ENCODE measurements around the gene PLTP. TPM values are rescaled to one million over a fixed set of nuclear protein-coding genes. Genes with fewer than 3 reads are reported as not detected.

The PLTP gene
- total and polyA plus RNA-seq, 2 donors (not counting 3 experiments of a cell fraction or from before 2014, with no cell fraction given), result 62.1 to 118 TPM

DNA sequence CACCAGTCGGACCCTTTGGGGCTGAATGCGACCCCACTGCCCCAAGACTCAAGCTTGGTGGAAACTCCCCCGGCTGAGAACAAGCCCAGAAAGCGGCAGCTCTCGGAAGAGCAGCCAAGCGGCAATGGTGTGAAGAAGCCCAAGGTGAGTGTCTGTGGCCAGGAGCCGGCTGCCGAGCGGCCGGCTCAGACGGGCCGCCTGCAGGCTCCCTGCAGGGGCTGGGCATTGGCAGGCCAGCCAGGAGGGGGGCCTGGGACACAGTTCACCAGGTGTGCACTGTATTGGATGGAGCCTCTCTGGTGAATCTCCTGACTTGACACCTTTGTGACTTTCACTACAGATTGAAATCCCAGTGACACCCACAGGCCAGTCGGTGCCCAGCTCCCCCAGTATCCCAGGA, 28.5 kb upstream of the PLTP start:
- H3K27me3 ChIP-seq (ENCODE audit: control insufficient read depth in 2 of 2, insufficient read depth in 2 of 2, low read length in 2 of 2), result no peaks in the 10 kb centered on the region
- no peaks in the 10 kb centered on the region for H4K20me1 ChIP-seq (replicated peaks; ENCODE audit: control insufficient read depth, extremely low read depth, insufficient read depth, low read length)
- intact Hi-C loops (cut with micrococcal nuclease) (no loop called here), dilution Hi-C loops (cut with MboI; ENCODE audit: extremely low pct_ligation_motif_present, low sequenced_read_pairs) (no loop called here)
- no peak overlapping the region for H3K27ac ChIP-seq (ENCODE audit: insufficient read depth, low read depth, low read length)
- H3K9me1 ChIP-seq (replicated peaks; ENCODE audit: control insufficient read depth, extremely low read depth, insufficient read depth, low read length), result no peaks in the 10 kb centered on the region
- peaks cover 5% of the 10 kb centered on the region for H3K4me1 ChIP-seq (ENCODE audit: control insufficient read depth, extremely low read depth, insufficient read depth, low read length)
- H3K9ac ChIP-seq (replicated peaks; ENCODE audit: extremely low read depth, insufficient read depth, low read length), result no peak overlapping the region
- H3K9me3 ChIP-seq (replicated peaks; ENCODE audit: control insufficient read depth, insufficient read depth, low read length), result no peaks in the 10 kb centered on the region
- no peak overlapping the region for H2AFZ ChIP-seq (ENCODE audit: low read depth, low read length)
- DNase-seq (ENCODE audit: low read depth, low spot score) (no peak), FAIRE-seq (no peak)
- no TSS peak for BruUV-seq (replicated peaks)
- no peak for TF ChIP-seq MYC (IDR thresholded peaks at IDR 0.05; ENCODE audit: low read depth, low read length)
- no peak for TF ChIP-seq JUN (IDR thresholded peaks at IDR 0.05; ENCODE audit: borderline replicate concordance, insufficient read depth, insufficient read length, low read depth)
- ChIA-PET CTCF (interaction anchor here (0.8 to 0.9 kb wide), 2 partner anchors 21 to 30 kb away, joined by 3 read pairs; no protein-coding TSS in a partner anchor), POLR2A (no interaction called here)
- H3K36me3 ChIP-seq (ENCODE audit: control insufficient read depth in 2 of 2, extremely low read depth in 1 of 2, insufficient read depth in 2 of 2, low read length in 2 of 2), result peaks cover 19 to 58% of the 10 kb centered on the region in 2 experiments
- no peak overlapping the region for H3K4me3 ChIP-seq (replicated peaks in 1 of 3; ENCODE audit: insufficient read depth in 1 of 3, low read depth in 1 of 3, low read length in 3 of 3)
- H3K79me2 ChIP-seq (ENCODE audit: control insufficient read depth, insufficient read depth, low read length), result peaks cover 11% of the 10 kb centered on the region
- no peak overlapping the region for H3K4me2 ChIP-seq (ENCODE audit: insufficient read depth, low read length)

- Histone ChIP-seq H3K27ac (ENCODE audit: insufficient read depth, low read depth, low read length) (no peak overlapping the region), H3K27me3 (ENCODE audit: control insufficient read depth in 2 of 2, insufficient read depth in 2 of 2, low read length in 2 of 2) (no peaks in the 10 kb centered on the region), H3K9ac (replicated peaks; ENCODE audit: extremely low read depth, insufficient read depth, low read length) (no peak overlapping the region), H3K9me1 (replicated peaks; ENCODE audit: control insufficient read depth, extremely low read depth, insufficient read depth, low read length) (no peaks in the 10 kb centered on the region), H3K4me2 (ENCODE audit: insufficient read depth, low read length) (no peak overlapping the region), H2AFZ (ENCODE audit: low read depth, low read length) (no peak overlapping the region), H3K4me3 (replicated peaks in 1 of 3; ENCODE audit: insufficient read depth in 1 of 3, low read depth in 1 of 3, low read length in 3 of 3) (no peak overlapping the region), H3K36me3 (ENCODE audit: control insufficient read depth in 2 of 2, extremely low read depth in 1 of 2, insufficient read depth in 2 of 2, low read length in 2 of 2) (peaks cover 17 to 53% of the 10 kb centered on the region in 2 experiments), H3K9me3 (replicated peaks; ENCODE audit: control insufficient read depth, insufficient read depth, low read length) (no peaks in the 10 kb centered on the region), H3K4me1 (ENCODE audit: control insufficient read depth, extremely low read depth, insufficient read depth, low read length) (peaks cover 5% of the 10 kb centered on the region), H4K20me1 (replicated peaks; ENCODE audit: control insufficient read depth, extremely low read depth, insufficient read depth, low read length) (no peaks in the 10 kb centered on the region), H3K79me2 (ENCODE audit: control insufficient read depth, insufficient read depth, low read length) (peaks cover 11% of the 10 kb centered on the region)
- CTCF ChIA-PET, result interaction anchor here (0.8 to 0.9 kb wide), 2 partner anchors 22 to 30 kb away, joined by 3 read pairs; no protein-coding TSS in a partner anchor
- TF ChIP-seq MYC (IDR thresholded peaks at IDR 0.05; ENCODE audit: low read depth, low read length) (no peak), POLR2AphosphoS5 (IDR thresholded peaks at IDR 0.05; ENCODE audit: insufficient read depth, low read depth, low read length) (no peak), EZH2 (IDR thresholded peaks at IDR 0.05; ENCODE audit: borderline replicate concordance, low read depth, low read length, severe bottlenecking) (no peak), FOS (IDR thresholded peaks at IDR 0.05; ENCODE audit: borderline replicate concordance, insufficient read depth, low read length) (no peak), MAX (IDR thresholded peaks at IDR 0.05; ENCODE audit: insufficient read depth, insufficient read length) (no peak), GATA2 (IDR thresholded peaks at IDR 0.05; ENCODE audit: insufficient read depth, insufficient read length, low read depth, low read length) (no peak), CTCF (IDR thresholded peaks at IDR 0.05; ENCODE audit: extremely low read depth in 1 of 2, insufficient read depth in 1 of 2, low read depth in 1 of 2, low read length in 2 of 2) (no peak), POLR2A (IDR thresholded peaks at IDR 0.05; ENCODE audit: low read depth, low read length) (no peak), JUN (IDR thresholded peaks at IDR 0.05; ENCODE audit: borderline replicate concordance, insufficient read depth, insufficient read length, low read depth) (no peak)
- dilution Hi-C loops (cut with MboI; ENCODE audit: extremely low pct_ligation_motif_present, low sequenced_read_pairs), result no loop called here
- no TSS peak for BruUV-seq (replicated peaks)
- POLR2A ChIA-PET, result no interaction called here
- DNase-seq (ENCODE audit: low read depth, low spot score) (no peak), FAIRE-seq (no peak)
- intact Hi-C loops (cut with micrococcal nuclease), result no loop called here
Measured at GRCh38 chr20:45940053-45940452, 28.1 kb upstream of the PLTP start.
